Erythroblast (primary cell): ENCODE data around the gene THSD4.
"Not testable (repeated sequence)": the region's sequence is repeated elsewhere in the genome, so short reads cannot be mapped to it uniquely, and the experiment has no call there.

Experiments used
- GATA1 ChIP-seq: IDR thresholded peaks from 2 replicates; pipeline ENCODE4 v1.6.1; 2011; ENCODE audit warnings: low read depth, mild to moderate bottlenecking, control low read depth, low read length, moderate library complexity
- POLR2A ChIP-seq: IDR thresholded peaks from 2 replicates; pipeline ENCODE4 v1.6.1; 2011; ENCODE audit warnings: mild to moderate bottlenecking, low read length

GRCh38 chr15:71164606-71165005 lies 49.3 kb downstream of the THSD4 start:
- TF ChIP-seq POLR2A, GATA1: not testable (repeated sequence)
